GM18498 (cell line): Measurements from ENCODE around the gene MMS22L.
A peak's percentile ranks its signal among the peaks of the same experiment; 100 is the strongest.

Experiments used
- ATAC-seq: cut with Tn5 transposase; IDR thresholded peaks from one replicate; pipeline ENCODE4 v1.9.1; 2021; ENCODE audit warnings: mild to moderate bottlenecking, moderate library complexity; ENCODE audit not compliant: unreplicated experiment

MMS22L gene, protein sequence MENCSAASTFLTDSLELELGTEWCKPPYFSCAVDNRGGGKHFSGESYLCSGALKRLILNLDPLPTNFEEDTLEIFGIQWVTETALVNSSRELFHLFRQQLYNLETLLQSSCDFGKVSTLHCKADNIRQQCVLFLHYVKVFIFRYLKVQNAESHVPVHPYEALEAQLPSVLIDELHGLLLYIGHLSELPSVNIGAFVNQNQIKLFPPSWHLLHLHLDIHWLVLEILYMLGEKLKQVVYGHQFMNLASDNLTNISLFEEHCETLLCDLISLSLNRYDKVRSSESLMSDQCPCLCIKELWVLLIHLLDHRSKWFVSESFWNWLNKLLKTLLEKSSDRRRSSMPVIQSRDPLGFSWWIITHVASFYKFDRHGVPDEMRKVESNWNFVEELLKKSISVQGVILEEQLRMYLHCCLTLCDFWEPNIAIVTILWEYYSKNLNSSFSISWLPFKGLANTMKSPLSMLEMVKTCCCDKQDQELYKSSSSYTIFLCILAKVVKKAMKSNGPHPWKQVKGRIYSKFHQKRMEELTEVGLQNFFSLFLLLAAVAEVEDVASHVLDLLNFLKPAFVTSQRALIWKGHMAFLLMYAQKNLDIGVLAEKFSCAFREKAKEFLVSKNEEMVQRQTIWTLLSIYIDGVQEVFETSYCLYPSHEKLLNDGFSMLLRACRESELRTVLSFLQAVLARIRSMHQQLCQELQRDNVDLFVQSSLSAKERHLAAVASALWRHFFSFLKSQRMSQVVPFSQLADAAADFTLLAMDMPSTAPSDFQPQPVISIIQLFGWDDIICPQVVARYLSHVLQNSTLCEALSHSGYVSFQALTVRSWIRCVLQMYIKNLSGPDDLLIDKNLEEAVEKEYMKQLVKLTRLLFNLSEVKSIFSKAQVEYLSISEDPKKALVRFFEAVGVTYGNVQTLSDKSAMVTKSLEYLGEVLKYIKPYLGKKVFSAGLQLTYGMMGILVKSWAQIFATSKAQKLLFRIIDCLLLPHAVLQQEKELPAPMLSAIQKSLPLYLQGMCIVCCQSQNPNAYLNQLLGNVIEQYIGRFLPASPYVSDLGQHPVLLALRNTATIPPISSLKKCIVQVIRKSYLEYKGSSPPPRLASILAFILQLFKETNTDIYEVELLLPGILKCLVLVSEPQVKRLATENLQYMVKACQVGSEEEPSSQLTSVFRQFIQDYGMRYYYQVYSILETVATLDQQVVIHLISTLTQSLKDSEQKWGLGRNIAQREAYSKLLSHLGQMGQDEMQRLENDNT

GRCh38 chr6:97282726-97283617 lies at the start of gene MMS22L:
Gene MMS22L, minus strand, starts transcription at chr6:97283216. Its CDS starts 739 bp downstream, at chr6:97282477.
- ATAC-seq: peak; percentile 98

DNA sequence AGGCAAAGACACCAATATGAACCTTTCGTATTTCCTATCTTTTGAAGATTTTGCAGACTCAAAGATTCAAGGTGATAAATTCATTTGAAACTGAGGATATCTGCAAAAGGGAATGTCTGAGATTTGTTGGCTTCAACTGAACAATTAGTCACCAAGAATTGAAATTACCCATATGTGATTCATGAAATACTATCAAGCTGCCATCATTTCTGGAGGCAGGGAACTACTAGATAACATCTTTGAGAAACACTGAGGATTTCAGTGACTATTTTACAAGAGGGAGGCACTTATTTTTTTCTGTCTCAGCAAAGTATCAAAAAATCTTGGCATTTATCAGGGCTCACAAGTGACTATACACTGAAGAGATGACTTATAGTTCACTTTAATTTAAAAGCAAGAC lies 39.8 kb upstream of the MMS22L start:
- ATAC-seq: no peak

GRCh38 chr6:97322226-97322625 lies 39.2 kb upstream of the MMS22L start:
- no peak for ATAC-seq

DNA sequence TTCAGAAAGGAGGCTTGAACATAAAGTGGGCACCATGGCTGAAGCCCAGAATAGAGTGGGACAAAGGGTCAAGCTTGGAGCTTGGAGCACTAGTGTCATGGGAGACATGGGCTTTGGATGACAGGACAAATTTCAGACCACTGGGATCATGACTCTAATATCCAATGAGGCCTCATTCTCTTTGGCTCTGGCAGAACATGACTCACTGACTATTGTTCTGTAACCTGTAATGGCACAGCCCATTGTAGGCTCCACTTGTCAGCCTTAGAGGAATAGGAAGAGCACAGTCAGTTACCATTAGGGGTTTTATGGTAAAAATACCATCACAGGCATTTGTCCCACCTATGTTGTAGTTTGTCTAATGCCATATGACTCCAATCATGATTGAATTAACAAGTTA lies 34.0 kb upstream of the MMS22L start:
- ATAC-seq: no peak

DNA sequence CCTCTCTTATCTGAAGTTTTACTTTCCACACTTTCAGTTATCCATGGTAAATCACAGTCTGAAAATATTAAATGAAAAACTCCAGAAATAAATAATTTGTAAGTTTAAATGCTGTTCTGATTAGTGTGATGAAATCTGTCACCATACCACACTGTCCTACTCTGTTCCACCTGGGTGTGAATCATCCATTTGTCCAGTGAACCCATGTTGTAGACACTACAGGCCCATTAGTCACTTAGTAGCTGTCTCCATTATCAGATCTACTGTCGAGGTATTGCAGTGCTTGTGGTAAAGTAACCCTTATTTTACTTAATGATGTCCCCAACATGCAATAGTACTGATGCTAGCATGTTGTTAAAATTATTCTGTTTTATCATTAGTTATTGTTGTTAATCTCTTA lies 29.2 kb upstream of the MMS22L start:
- no peak for ATAC-seq

DNA sequence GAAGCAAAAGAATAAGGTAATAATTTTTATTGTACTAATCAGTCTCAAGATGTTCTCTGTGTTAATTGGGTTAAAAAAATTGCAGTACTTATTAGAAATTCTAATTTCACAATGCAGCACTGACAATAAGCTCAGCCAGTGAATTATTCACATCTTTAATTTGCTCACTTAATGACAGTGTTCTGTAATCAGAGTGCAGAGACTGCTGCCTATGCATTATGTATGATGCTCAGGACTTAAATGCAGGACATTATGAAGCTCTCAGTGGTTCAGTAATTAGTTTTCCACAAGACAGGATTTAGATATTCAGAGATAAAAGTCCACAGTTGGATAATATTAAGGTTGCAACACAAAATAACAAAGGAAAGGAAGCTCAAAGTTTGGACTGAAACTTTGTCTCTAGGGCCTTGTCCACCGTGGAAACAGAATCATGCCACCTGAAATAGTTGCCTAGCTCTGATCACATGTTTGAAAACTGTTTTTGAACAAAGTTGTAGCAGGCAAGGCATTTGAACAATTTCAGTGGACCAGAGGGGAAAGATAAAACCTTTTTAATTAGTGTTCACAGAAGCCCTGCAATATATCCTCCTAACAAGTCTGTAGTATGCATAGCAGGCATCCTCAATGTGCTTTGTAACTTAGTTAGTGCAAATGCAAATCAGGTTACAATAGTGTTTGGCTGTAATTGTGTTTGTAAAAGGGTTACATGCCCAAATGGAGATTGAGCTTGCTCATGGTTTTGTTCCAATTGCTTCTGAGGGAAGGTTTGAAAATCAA lies 23.7 kb upstream of the MMS22L start:
- ATAC-seq: no peak

DNA sequence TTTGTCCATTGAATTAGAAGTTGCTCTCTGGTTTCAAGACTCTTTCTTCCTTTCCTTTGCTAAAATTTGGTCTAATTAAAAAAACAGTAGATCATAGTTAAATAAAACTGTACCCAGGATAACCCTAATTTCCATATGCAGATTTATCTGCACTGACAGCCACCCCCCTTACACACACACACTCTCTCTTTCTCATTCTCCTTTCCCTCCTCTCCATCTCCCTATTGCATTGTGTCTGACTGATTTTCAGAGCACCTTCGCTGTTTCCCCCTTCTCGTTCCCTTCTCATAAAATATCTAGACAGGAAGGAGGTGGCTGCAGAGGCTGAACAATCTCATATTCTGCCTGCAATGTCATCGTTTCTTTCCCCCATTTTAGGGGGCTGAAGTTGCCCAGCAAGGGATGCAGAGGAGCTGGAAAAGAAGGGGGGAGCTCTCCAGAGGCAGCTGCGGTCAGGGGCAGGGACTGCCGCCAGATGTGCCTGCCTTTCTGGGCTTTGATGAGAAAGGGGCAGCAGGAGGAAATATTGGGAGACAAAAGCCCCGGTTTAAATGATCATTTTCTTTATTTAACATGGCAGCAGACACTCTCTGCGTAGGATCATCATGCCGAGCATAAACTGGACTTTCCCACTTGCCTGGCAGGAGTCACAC lies 22.5 kb upstream of the MMS22L start:
- no peak for ATAC-seq

DNA sequence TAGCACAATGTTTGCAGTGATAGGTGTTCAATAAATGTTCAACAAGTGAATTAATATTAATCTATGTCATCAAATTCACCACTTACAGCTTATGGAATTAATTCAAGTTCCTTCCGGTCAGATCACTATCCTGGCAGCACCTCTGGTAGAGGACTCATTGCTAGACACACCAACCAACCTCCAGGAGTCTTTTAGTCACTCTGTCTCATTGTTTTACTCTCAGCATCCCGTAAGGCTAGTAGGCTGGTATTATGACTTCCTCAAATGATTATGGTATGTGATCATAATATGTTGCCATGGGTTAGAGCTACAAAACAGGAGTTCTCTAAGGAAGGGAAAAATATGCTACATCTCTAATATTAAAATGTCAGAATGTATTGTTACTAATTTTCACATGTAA lies 21.7 kb upstream of the MMS22L start:
- ATAC-seq: no peak

DNA sequence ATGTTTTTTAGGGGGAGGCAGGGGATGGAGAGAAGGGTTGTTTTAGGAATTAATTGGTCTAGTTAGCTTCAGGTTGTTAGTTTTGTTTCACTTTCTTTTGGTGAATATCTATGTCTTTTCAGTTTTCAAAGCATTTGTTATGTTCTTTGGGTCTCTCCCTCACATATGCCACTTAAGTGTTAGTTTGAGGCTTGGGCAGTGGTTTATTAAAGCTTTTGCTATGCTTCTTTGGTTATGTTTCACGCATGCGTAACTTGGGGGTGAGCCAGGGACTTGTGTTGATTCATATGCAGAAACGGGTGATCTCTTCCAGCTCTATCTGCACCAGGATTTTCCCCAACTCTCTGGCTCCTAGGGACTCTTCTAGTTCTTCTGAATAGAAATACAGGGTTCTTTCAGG lies 11.4 kb upstream of the MMS22L start:
- no peak for ATAC-seq

DNA sequence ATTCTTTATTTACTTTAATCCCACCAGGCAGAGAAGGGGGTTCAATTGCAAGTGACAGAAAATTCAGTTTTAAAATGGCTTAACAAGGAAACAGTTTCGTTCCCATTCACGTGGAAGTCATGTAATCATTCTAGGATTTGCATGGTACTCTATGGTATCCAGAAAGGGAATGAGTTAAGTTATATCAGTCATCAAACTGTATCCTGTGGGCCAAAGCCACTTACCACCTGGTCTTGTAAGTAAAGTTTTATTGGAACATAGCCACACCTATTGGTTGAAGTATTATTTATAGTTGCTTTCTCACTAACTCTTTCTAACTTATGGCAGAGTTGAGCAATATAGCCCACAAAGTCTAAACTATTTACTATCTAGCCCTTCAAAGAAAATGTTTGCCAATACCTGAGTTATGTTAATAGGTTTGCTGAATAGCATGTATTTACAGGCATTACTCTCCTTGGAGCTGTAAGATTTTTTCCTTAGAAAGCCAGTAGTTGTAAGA lies 10.2 kb upstream of the MMS22L start:
- ATAC-seq: no peak

DNA sequence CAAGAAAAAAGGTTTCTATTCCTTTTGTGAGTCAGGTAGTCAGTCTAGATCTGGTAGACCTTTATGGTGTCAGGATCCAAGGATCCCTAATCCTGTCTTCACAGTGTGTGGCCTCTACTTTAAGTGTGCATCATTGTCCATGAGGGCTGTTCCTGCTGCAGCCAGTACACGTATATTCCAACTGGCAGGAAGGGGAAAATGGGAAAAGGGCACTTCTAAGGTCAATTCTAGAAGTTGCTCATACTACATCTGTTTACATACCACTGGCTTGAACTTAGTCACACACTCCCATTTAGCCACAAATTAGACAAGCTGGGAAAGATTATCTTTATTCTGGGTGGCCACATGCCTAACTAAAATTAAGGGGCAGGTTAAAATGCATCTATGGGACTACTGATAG lies 9.7 kb upstream of the MMS22L start:
- ATAC-seq: no peak

- ATAC-seq: no peak
Measured at GRCh38 chr6:97291896-97292295, 8.9 kb upstream of the MMS22L start.

DNA sequence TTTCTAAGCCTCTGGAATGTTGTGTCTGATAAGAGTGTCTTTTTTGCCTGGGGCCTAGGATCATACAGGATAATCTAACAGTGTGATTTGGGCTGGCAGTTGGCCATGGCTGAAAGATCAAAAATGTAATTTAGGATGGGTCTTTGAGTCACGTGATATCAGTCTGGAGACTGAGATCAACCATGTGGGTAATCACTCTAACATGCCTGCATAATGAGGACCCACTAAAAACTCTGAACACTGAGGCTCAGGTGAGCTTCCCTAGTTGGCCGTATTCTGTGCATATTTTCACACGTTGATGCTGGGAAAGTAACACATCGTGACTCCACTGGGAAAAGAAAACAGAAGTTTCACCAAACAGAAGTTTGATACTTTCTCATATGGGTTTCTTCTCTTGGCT lies 6.3 kb upstream of the MMS22L start:
- no peak for ATAC-seq

DNA sequence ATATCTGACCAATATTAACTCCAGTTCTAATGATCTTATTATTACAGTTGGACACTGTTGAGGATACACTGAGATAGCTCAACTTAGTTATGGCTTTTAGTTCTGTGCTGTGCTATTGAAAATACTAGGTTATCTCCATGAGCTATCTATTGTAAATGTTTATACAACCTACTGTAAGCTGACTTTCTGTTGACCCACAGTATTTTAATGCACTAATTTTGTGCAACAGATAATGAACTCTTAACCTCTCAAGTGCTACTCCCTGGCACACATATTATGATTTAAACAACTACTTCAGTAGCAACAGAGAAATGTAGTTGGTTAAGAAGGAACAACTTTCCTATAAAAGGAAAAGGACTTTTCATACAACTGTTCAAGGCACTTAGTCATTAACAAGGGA lies 5.2 kb upstream of the MMS22L start:
- no peak for ATAC-seq

GRCh38 chr6:97282238-97282725 lies 734 bp downstream of the MMS22L start:
- peak; percentile 3 for ATAC-seq

DNA sequence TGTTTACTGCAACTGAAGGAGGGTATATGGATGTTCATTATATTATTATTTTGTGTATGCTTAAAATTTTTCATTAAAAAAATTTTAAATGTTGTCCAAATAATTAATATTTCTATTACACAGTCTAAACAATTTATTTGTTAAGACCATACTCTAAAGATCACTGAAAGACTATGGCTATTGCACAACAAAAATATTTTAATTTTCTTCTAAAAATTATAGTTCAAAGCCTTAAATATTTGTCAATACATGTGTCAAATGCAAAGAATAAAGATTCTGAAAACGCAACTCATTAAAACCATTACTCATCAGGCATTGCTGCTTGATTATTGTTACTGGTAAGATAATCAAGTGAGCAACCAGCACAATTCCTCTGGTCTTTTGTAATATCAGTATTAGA lies 2.2 kb downstream of the MMS22L start:
- no peak for ATAC-seq

DNA sequence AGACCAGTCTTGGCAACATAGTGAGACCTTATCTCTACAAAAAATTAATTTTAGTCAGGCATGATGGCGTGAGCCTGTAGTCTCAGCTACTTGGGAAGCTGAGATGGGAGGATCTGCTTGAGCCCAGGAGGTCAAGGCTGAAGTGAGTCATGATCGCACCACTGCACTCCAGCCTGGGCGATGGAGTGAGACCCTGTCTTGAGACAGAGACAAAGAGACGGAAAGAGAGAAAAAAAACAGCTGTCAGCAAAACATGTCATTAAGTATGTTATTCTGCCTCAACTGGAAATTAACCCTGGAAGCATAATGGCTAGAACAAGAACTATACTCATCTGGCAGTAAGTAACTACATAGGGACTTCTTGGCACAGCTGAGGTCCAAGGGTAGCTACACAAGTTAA lies 7.2 kb downstream of the MMS22L start:
- ATAC-seq: no peak

DNA sequence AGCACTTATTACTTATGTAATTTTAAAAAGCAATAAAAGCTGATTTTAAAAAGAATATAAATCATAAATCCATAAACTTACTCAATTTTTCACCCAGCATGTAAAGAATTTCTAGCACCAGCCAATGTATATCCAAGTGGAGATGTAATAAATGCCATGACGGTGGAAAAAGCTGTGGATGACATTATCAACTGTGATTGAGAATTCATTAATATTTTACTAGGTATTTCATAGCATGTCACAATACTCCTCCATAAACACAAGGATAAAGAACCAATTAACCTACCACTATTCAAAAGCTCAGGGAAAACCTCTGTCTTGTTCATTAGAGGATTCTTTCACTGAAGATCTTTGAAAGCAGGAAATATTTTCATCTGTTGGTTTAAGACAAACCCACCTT lies 13.2 kb downstream of the MMS22L start:
- ATAC-seq: no peak

- no peak for ATAC-seq
Measured at GRCh38 chr6:97262676-97263075, 20.3 kb downstream of the MMS22L start.
